Astrocyte of the spinal cord (primary cell): Measurements from ENCODE around the gene BMPR2.

Experiments used
- DNase-seq: peaks from one replicate; pipeline ENCODE4 v3.0.0; 2011; ENCODE audit warnings: low read depth, low spot score
- H3K4me3 ChIP-seq: 2 replicates; pipeline ENCODE4 v1.5.1; 2011; ENCODE audit warnings: low read depth, mild to moderate bottlenecking, low read length, moderate library complexity
- in situ Hi-C: cut with HindIII; loops from 2 replicates; pipeline ENCODE4 v1.10.0; 2017; ENCODE audit warnings: low sequenced_read_pairs
- TF ChIP-seq, protein P1 (sequence below): IDR thresholded peaks from 2 replicates; pipeline ENCODE4 v1.5.1; 2012; ENCODE audit warnings: low read depth, mild to moderate bottlenecking, low read length, inconsistent platforms

The BMPR2 gene

DNA sequence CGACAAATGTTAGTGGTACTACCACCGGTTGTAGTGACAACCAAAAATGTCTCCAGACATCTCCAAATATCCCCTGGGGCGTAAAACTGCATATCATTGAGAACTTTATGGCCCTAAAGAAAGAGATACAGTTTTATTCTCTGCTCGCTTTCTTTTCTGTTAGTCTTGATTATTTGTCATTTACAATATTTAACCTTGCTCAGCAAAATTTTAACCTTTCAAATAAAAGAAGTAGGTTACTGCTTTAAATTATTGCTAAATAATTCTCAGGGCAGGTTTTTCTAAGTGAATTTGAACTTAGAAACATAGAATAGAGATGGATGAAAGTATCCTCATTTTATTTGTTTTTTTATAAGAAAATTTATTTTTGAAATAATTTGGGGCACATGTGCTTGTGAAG, 67.9 kb downstream of the BMPR2 start:
- no peak for DNase-seq
- in situ Hi-C loops, result no loop called here

DNA sequence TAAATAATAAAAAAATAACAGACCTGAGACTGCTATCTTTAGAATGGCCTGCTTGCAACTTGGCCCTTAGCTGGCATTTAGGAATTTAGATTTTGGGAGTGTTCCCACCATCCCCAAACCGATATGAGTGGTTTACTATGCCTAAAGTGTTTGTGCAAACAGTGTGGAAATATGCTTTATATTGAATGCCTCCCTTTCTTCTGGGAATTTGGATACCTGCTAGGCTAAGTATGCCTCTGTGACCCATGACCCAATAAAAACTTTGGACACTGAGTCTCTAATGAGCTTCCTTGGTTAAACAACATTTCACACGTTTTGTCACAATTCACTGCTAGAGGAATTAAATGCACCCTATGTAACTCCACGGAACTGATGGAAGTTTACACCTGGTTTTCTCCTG, 73.2 kb downstream of the BMPR2 start:
- no peak for DNase-seq
- no peak overlapping the region for H3K4me3 ChIP-seq
- in situ Hi-C loops, result no loop called here
- TF ChIP-seq, protein P1, sequence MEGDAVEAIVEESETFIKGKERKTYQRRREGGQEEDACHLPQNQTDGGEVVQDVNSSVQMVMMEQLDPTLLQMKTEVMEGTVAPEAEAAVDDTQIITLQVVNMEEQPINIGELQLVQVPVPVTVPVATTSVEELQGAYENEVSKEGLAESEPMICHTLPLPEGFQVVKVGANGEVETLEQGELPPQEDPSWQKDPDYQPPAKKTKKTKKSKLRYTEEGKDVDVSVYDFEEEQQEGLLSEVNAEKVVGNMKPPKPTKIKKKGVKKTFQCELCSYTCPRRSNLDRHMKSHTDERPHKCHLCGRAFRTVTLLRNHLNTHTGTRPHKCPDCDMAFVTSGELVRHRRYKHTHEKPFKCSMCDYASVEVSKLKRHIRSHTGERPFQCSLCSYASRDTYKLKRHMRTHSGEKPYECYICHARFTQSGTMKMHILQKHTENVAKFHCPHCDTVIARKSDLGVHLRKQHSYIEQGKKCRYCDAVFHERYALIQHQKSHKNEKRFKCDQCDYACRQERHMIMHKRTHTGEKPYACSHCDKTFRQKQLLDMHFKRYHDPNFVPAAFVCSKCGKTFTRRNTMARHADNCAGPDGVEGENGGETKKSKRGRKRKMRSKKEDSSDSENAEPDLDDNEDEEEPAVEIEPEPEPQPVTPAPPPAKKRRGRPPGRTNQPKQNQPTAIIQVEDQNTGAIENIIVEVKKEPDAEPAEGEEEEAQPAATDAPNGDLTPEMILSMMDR, result no peak

More for the DNA sequence above, 67.9 kb downstream of the BMPR2 start:
- no peak overlapping the region for H3K4me3 ChIP-seq
- TF ChIP-seq, protein P1, result no peak

DNA sequence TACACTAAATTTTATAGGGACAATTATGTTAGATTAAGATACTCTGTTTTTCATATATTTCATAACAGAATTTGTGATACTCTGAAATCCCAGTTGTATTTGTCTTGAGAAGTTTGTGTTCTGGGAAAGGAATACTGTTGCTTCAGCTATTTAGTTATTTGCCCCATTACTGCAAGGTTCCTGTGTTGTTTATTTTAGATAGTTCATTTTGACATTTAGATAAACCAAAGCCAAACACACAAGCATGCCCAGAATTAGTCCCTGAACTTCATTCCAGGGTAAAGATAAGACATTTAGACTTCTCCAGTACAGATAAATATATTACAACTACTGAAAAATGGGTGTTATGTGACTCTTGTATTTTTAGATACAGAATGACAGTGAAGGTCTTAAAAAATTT, 74.7 kb downstream of the BMPR2 start:
- H3K4me3 ChIP-seq, result no peak overlapping the region
- in situ Hi-C loops, result no loop called here
- TF ChIP-seq, protein P1, result no peak
- DNase-seq, result no peak

DNA sequence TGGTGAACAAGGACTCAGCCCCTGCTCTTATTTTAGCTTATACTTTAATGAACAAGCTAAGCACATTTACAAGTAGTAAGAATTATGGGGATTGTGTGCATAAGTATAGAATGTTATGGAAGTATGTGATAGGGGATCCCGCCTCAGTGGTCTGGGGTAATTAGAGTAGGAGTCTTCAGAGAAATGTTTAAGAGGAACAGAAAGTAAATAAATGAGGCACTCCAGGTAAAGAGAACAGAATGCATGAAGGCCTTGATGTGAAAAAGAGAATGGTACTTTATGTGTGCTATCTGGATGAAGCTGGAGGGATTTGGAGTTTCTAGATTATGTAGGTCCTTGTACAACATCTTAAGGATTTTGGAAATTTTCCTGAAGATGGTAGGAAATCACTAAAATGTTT, 76.6 kb downstream of the BMPR2 start:
- no peak for DNase-seq
- in situ Hi-C loops, result no loop called here
- no peak overlapping the region for H3K4me3 ChIP-seq
- TF ChIP-seq, protein P1, result no peak

DNA sequence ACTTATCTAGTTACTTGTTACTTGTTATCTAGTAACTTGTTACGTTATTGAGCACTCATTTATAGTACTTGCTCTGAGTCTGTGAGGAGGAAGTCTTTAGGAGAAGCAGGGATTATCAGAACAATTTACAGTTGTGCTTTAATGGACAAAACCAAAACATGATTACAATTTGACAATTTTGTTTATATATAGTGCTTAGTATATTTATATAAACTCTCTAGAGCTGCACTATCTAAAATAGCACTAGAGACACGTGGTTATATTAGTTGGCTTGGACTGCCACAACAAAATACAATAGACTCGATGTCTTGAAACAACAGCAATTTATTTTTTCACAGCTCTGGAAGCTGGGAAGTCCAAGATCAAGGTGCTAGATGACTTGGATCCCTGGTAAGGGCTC, 78.4 kb downstream of the BMPR2 start:
- TF ChIP-seq, protein P1, result no peak
- DNase-seq, result no peak
- in situ Hi-C loops, result no loop called here

DNA sequence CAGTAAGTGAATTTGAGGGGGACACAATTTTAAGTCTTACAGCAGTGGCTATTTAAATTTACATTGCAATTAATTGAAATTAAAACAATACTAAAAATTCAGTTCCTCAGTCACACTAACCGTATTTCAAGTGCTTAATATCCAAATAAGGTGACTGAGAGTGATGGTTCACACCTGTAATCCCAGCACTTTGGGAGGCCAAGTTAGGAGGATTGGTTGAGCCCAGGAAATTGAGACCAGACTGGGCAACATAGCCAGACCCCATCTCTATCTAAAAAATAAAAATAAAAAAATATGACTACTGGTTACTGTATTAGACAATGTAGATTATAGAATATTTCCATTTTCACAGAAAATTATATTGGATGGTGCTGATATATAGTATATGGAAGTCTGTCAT, 79.0 kb downstream of the BMPR2 start:
- DNase-seq, result no peak
- in situ Hi-C loops, result no loop called here
- H3K4me3 ChIP-seq, result no peak overlapping the region
- TF ChIP-seq, protein P1, result no peak

More for the DNA sequence above, 78.4 kb downstream of the BMPR2 start:
- no peak overlapping the region for H3K4me3 ChIP-seq

DNA sequence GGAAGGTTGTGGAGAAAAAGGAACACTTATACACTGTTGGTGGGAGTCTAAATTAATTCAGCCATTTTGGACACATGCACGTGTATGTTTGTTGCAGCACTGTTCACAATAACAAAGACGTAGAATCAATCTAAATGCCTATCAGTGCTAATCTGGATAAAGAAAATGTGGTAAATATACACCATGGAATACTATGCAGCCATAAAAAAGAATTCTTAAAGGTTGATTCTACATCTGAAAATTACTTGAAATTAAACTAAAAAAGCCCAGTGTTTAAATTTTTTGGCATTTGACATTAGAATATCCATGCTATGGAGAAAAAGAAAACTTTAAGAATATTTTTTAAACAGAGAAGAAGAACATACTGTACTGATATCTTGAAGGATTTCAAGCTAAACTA, 84.0 kb downstream of the BMPR2 start:
- in situ Hi-C loops, result no loop called here
- TF ChIP-seq, protein P1, result no peak
- no peak for DNase-seq
- no peak overlapping the region for H3K4me3 ChIP-seq
